Loucy (cell line): ENCODE measurements around the gene RANBP6.
"Not testable (repeated sequence)": the region's sequence is repeated elsewhere in the genome, so short reads cannot be mapped to it uniquely, and the experiment has no call there.

Experiments used
- H2AFZ ChIP-seq: fragments of 200-600 bp; sonication (generic); 2 replicates; pipeline ENCODE4 v1.6.0; 2016; ENCODE audit warnings: antibody characterized with exemption, mild to moderate bottlenecking, low read length, moderate library complexity
- H3F3A ChIP-seq: fragments of 200-600 bp; 2 replicates; pipeline ENCODE4 v1.6.0; 2016; ENCODE audit warnings: antibody characterized with exemption, low read depth, mild to moderate bottlenecking
- H3K27me3 ChIP-seq: fragments of 200-600 bp; sonication (generic); 2 replicates; pipeline ENCODE4 v1.6.1; 2014; ENCODE audit warnings: low read length, mild to moderate bottlenecking; ENCODE audit not compliant: insufficient read depth, poor library complexity, severe bottlenecking
- H3K36me3 ChIP-seq: fragments of 200-600 bp; sonication (generic); 2 replicates; pipeline ENCODE4 v1.6.1; 2016; ENCODE audit warnings: low read length; ENCODE audit not compliant: insufficient read depth
- H3K4me1 ChIP-seq: fragments of 200-600 bp; sonication (generic); 2 replicates; pipeline ENCODE4 v1.5.1; 2014; ENCODE audit warnings: low read length, mild to moderate bottlenecking; ENCODE audit not compliant: insufficient read depth, poor library complexity, severe bottlenecking
- H3K4me2 ChIP-seq: fragments of 200-600 bp; sonication (generic); 2 replicates; pipeline ENCODE4 v1.6.0; 2014; ENCODE audit warnings: antibody characterized with exemption, low read length, low read depth, mild to moderate bottlenecking; ENCODE audit not compliant: poor library complexity, severe bottlenecking
- H3K4me3 ChIP-seq: fragments of 200-600 bp; sonication (generic); 2 replicates; pipeline ENCODE4 v1.5.1; 2014; ENCODE audit warnings: low read length, mild to moderate bottlenecking, mixed read lengths; ENCODE audit not compliant: poor library complexity, severe bottlenecking
- H3K79me2 ChIP-seq: fragments of 200-600 bp; sonication (generic); 2 replicates; pipeline ENCODE4 v1.6.1; 2014; ENCODE audit warnings: low read length; ENCODE audit not compliant: insufficient read depth
- H3K9ac ChIP-seq: fragments of 200-600 bp; sonication (generic); 2 replicates; pipeline ENCODE4 v1.6.0; 2014; ENCODE audit warnings: mild to moderate bottlenecking, low read depth, low read length, moderate library complexity; ENCODE audit not compliant: poor library complexity, severe bottlenecking
- H3K9me2 ChIP-seq: fragments of 200-600 bp; sonication (generic); replicated peaks from 2 replicates; pipeline ENCODE4 v1.6.1; 2016; ENCODE audit warnings: low read depth, low read length, mixed read lengths
- H3K9me3 ChIP-seq: fragments of 200-600 bp; sonication (generic); 2 replicates; pipeline ENCODE4 v1.6.1; 2014; ENCODE audit warnings: mild to moderate bottlenecking, antibody characterized with exemption, low read length, low read depth; ENCODE audit not compliant: insufficient read depth
- H4K20me1 ChIP-seq: fragments of 200-600 bp; sonication (generic); 2 replicates; pipeline ENCODE4 v1.6.0; 2014; ENCODE audit warnings: antibody characterized with exemption, low read length, mild to moderate bottlenecking; ENCODE audit not compliant: insufficient read depth, poor library complexity, severe bottlenecking
- EZH2phosphoT487 ChIP-seq: fragments of 200-600 bp; IDR thresholded peaks from 2 replicates; pipeline ENCODE4 v1.6.1; 2018; ENCODE audit warnings: antibody characterized with exemption, mild to moderate bottlenecking, moderate library complexity, borderline replicate concordance
- TF ChIP-seq, protein P1 (sequence below): fragments of 200-600 bp; sonication (generic); conservative IDR thresholded peaks from 2 replicates; pipeline ENCODE4 v1.5.1; 2014; ENCODE audit warnings: mild to moderate bottlenecking, antibody characterized with exemption, low read length

Gene RANBP6

GRCh38 chr9:6024035-6024554 is 8.7 kb upstream of the RANBP6 start:
- no peaks in the 10 kb centered on the region for H3K36me3 ChIP-seq
- H3K4me2 ChIP-seq, result peak overlapping the region; percentile 66

DNA sequence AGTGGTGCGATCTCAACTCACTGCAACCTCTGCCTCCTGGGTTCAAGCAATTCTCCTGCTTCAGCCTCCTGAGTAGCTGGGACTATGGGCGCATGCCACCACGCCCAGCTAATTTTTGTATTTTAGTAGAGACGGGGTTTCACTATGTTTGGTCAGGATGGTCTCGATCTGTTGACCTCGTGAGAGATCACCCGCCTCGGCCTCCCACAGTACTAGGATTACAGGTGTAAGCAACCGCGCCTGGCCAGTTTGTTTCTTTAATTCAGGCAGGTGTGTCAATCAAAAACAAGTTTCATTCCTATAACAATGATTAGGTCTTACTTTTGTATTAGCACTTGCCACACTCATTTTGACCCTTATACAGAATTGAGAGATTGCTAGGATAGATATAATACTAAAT is 1.6 kb upstream of the RANBP6 start:
- not testable (repeated sequence) for H3K9me3 ChIP-seq, H3K27me3 ChIP-seq, H3K4me3 ChIP-seq, H2AFZ ChIP-seq, H3F3A ChIP-seq, H3K36me3 ChIP-seq, H3K9me2 ChIP-seq, H3K4me2 ChIP-seq, H3K9ac ChIP-seq
- Histone ChIP-seq H3K79me2 (peaks cover 35% of the 10 kb centered on the region), H3K4me1 (peaks cover 31% of the 10 kb centered on the region), H4K20me1 (peaks cover 19% of the 10 kb centered on the region)

More at GRCh38 chr9:6024035-6024554, 8.7 kb upstream of the RANBP6 start:
- Histone ChIP-seq H3F3A (no peaks in the 10 kb centered on the region), H3K79me2 (no peaks in the 10 kb centered on the region), H3K9ac (peak overlapping the region; percentile 14), H3K4me3 (peak overlapping the region; percentile 50), H4K20me1 (no peaks in the 10 kb centered on the region), H3K27me3 (no peaks in the 10 kb centered on the region), H3K9me2 (no peaks in the 10 kb centered on the region), H3K9me3 (no peaks in the 10 kb centered on the region), H3K4me1 (no peaks in the 10 kb centered on the region), H2AFZ (peak overlapping the region; percentile 93)
- no peak for TF ChIP-seq EZH2phosphoT487
- TF ChIP-seq, protein P1, sequence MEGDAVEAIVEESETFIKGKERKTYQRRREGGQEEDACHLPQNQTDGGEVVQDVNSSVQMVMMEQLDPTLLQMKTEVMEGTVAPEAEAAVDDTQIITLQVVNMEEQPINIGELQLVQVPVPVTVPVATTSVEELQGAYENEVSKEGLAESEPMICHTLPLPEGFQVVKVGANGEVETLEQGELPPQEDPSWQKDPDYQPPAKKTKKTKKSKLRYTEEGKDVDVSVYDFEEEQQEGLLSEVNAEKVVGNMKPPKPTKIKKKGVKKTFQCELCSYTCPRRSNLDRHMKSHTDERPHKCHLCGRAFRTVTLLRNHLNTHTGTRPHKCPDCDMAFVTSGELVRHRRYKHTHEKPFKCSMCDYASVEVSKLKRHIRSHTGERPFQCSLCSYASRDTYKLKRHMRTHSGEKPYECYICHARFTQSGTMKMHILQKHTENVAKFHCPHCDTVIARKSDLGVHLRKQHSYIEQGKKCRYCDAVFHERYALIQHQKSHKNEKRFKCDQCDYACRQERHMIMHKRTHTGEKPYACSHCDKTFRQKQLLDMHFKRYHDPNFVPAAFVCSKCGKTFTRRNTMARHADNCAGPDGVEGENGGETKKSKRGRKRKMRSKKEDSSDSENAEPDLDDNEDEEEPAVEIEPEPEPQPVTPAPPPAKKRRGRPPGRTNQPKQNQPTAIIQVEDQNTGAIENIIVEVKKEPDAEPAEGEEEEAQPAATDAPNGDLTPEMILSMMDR, result peak; percentile 67

GRCh38 chr9:6014670-6015270 is 654 bp downstream of the RANBP6 start:
- H3K4me2 ChIP-seq, result peak overlapping the region; percentile 94
- H3K9ac ChIP-seq, result peak overlapping the region; percentile 79
- H3K9me3 ChIP-seq, result no peaks in the 10 kb centered on the region
- H3K4me3 ChIP-seq, result peak overlapping the region; percentile 86
- TF ChIP-seq, protein P1, result no peak
- H3K9me2 ChIP-seq, result no peaks in the 10 kb centered on the region
- no peaks in the 10 kb centered on the region for H3K36me3 ChIP-seq
- H3K79me2 ChIP-seq, result peaks cover 56% of the 10 kb centered on the region
- peaks cover 30% of the 10 kb centered on the region for H4K20me1 ChIP-seq
- peak overlapping the region; percentile 88 for H2AFZ ChIP-seq
- peaks cover 40% of the 10 kb centered on the region for H3K4me1 ChIP-seq
- H3F3A ChIP-seq, result no peaks in the 10 kb centered on the region
- H3K27me3 ChIP-seq, result no peaks in the 10 kb centered on the region
